GM21447 (cell line): Measurements from ENCODE around the gene CHTF8.
A peak's percentile ranks its signal among the peaks of the same experiment; 100 is the strongest.
"Not testable (repeated sequence)": the region's sequence is repeated elsewhere in the genome, so short reads cannot be mapped to it uniquely, and the experiment has no call there.

Experiments
- ATAC-seq: cut with Tn5 transposase; IDR thresholded peaks from one replicate; pipeline ENCODE4 v1.9.1; 2021; ENCODE audit not compliant: unreplicated experiment

Gene CHTF8

GRCh38 chr16:69132424-69133252 is at the start of gene CHTF8, which contains the start of gene UTP4:
Gene CHTF8 (minus strand): TSS chr16:69132588. CDS start chr16:69121458, 11,130 bp downstream.
Gene UTP4 (plus strand): TSS chr16:69132649. CDS start chr16:69133460, 811 bp downstream.
- peak; percentile 86 for ATAC-seq

DNA sequence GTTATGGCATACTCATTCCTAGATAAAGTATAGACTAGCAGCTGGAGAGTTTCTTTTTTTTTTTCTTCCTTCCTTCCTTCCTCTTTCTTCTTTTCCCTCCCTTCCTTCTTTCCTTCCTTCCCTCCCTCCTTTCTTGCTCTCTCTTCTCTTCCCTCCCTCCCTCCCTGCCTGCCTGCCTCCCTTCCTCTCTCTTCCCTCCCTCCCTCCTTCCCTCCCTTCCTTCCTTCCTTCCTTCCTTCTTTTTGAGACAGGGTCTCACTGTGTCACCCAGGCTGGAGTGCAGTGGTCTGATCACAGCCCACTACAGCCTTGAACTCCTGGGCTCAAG is 47.6 kb upstream of the CHTF8 start:
- ATAC-seq, result no peak

- ATAC-seq, result no peak
These were observed 47.1 kb upstream of the CHTF8 start for GRCh38 chr16:69179328-69180010.

DNA sequence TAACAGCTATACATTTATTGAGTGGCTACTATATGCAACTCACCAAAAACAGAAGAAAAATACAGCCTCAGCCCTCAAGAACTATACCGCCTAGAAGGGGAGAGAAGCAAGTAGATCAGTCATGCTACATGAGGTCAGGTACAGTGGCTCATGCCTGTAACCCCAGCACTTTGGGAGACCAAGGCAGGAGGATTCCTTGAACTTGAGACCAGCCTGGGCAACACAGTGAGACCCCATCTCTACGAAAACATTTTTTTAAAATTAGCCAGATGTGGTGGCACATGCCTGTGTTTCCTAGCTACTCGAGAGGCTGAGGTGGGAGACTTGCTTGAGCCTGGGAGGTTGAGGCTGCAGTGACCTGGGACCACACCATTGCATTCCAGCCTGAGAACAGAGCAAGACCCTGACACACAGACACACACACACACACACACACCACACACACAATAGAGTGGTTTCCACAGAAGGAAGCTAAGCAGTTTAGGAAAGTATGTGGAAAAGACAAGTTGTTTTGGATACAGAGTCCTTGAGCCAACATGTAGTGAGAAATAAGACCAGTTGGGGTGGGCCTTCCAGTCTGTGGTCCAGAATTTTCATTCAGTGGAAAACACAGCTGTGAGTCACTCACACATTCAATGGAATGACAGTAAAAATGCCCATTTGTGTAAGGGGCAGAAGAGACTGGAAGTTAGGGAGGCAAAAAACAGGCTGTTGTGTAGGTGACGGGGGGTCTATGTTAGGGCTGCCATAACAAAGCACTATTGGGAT is 43.8 kb upstream of the CHTF8 start:
- ATAC-seq, result no peak

DNA sequence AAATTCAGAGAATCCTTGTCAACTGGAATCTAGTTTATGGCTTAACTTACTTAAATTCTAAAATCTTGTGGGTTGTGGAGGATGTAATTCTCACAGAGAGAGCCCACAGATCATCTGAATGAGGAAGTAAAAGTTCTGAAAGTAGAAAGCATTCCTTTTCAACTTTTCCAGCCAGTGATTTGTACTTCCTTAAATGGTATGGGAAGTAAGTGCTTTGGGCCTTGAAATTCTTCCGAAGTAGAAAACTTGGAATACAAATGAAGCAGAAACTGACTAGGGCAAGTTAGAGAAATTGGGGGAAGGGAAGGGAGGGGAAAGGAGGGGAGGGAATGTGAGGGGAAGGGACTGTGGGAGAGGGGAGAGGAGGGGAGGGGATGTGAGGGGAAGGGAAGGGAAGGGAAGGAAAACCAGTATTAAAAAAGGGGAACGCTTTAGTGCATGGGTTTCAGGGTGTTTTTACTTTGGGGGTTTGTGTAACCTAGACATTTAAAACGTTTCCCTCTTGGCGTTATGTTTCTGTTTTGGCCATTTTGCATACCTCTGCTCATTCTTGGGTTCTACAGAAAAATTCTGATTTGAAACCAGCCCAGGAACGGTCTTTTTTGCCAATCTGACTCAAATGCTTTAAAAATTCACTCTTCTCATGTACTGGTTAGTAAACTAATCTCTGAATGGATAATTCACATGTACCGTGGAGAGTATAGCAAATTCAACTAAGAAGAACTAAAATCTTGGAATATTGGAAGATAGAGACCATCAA is 39.1 kb upstream of the CHTF8 start:
- no peak for ATAC-seq

DNA sequence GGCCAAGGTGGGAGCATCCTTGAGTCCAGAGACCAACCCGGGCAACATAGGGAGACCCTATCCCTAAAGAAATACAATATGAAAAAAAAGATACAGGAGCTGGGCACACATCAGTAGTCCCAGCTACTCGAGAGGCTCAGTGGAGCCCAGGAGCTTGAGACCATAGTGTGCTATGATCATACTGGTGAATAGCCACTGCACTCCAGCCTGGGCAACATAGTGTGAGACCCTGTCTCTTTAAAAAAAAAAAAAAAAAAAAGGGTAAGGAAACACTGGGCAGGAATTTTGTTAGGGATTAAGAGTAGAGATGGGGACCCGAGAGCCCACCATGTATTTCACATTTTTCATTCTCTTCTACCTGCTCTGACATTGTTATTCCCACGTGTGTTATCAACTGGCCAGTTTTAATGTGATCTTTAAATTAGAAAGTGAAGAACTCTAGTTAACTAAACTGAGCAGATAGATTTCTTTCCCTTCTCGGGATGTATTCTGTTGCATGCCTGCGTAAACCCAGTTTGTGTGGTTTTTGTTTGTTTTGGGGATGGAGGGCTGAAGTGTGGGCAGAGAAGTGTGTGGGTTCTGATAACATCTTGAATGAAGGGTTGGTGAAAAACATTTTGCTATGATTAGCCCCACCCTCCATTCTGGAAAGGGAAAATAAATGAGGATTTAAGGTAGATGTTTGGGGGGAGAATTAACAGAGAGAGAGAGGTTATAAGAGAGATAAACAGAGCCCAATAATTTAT is 37.4 kb upstream of the CHTF8 start:
- no peak for ATAC-seq

DNA sequence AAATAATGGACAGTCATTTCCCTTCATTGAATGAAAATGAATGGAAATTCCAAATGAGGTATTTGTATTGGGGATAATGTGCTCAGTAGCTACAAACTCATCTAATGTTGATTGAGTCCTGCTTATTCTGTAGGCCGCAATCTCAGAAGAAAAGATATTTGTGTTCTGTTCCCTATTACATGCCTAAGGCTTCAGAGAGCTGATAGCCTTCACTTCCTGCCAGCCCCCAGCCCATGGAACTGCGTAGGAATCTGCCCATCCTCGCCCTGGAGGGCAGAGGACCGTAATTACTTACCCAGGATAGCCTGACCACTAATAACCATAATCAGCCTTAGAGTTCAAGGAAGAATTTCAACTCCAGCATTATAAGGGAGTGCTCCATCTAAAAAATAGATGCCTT is 36.7 kb upstream of the CHTF8 start:
- ATAC-seq, result no peak

GRCh38 chr16:69166946-69167930 is 34.9 kb upstream of the CHTF8 start:
- ATAC-seq, result no peak

DNA sequence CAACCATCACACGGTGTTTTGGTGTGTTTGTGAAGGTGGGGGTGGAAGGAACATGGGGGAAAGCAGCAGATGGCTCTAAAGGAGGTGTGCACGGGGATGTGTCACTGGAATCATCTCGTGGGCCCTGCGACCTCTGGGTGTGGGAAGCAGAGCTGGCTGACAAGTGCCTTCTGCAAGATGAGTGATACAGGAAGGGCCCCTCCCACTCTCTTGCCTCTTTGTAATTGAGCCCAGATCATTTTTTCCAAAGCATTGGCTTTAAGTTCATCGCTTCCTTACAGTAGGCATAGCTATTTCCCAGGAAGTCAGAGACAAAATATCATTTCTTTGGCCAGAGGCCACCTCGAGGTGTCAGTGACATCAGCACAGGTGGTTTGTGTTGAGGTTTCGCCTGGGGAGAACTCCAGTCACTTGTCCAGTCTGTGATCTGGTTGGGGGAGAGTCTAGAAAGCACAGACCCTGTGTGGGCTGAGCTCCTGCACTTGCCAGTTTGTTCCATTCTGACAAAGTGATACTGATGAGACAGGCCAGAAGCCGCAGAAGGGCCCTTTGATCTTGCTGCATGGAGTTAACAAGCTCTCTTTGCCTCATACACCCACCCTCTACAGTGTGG is 33.9 kb upstream of the CHTF8 start:
- ATAC-seq, result no peak

- ATAC-seq, result no peak
These were observed 33.2 kb upstream of the CHTF8 start for GRCh38 chr16:69165584-69165983.

- no peak for ATAC-seq
These were observed 27.8 kb upstream of the CHTF8 start for GRCh38 chr16:69160192-69160591.

DNA sequence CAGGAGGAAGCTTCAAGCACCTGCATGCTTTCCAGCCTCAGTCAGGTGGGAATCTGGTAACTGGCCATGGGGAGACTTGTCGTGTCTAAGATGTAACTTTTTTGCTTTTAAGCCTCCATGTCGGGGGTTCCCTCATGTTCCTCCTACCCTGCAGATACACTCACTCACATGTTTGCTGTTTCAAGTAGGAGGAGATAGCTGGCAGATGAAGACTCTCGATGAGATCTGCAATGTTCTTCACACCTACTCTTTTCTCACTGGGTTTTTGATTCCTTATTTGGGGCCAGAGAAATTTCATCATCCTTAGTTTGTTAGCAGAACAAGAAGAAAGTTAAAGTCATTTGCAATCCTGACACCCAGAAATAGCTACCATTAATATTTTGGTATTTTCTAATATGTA is 24.8 kb upstream of the CHTF8 start:
- ATAC-seq, result no peak

DNA sequence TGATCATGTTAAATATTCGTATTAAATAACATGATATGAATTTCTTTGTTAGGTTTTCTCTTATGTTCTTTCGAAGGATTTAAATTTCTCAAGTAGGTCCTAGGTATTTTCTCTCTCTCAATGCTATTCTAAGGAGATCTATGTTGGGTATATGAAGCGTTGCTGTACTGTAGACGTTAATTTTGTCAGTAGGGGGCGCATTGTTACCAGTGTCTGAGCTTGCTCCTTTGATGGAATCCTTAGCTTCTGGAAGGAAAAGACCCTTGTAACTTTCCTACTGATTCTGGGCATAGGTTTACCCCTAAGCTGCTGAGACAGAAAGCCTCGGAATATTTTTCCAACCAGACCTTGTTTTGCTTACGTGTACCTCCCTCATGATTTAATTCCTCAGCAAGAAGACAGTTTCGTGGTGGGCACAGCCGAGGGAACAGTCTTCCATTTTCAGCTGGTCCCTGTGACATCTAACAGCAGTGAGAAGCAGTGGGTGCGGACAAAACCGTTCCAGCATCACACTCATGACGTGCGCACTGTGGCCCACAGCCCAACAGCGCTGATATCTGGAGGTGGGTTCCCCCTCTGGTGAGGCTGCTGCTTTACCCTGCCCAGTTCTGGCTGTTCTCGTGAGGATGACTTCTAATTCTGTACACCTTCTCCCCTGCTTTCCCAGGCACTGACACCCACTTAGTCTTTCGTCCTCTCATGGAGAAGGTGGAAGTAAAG is 17.9 kb upstream of the CHTF8 start:
- ATAC-seq, result peak; percentile 53

GRCh38 chr16:69149621-69150020 is 17.2 kb upstream of the CHTF8 start:
- ATAC-seq, result not testable (repeated sequence)

- no peak for ATAC-seq
These were observed 13.3 kb upstream of the CHTF8 start for GRCh38 chr16:69145658-69146057.

GRCh38 chr16:69143116-69143515 is 10.7 kb upstream of the CHTF8 start:
- no peak for ATAC-seq

DNA sequence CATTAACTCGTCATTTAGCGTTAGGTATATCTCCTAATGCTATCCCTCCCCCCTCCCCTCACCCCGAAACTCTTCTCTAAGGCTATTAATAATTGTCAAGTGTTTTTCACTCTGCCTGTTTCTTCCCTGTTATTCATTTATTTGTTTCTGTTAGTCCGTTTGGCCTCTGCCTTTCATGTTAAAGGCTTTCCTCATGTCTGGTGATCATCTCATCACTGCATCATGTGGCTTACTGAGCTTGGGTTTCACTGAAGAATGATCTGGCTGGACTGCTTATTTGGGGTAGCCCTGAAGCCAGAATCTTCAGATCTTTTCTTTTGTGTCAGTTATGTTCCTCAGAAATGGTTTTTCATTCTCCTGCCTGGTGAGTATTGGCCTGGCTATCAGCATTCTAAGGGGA is 9.5 kb upstream of the CHTF8 start:
- no peak for ATAC-seq

DNA sequence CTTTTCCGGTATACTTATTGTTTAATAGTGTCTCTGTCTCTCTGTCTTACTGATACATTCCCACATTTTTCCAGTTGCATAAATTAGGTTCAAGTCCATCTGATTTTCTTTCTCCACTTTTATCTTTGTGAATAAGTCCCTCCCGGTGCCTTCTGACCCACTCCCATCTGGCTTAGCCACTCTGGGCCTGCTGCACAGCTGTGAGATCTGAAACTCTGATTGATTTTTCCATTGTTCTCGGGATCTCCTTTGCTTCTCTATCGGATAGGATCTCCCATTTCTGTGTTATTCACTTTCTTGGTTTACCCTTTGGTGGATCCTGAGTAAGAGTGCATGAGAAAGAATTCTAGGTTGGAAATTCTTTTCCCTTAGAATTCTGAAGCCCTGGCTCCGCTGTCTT is 8.6 kb upstream of the CHTF8 start:
- ATAC-seq, result no peak
